Ramos (cell line): ENCODE data around the gene ACSF2.
"Not testable (repeated sequence)": the region's sequence is repeated elsewhere in the genome, so short reads cannot be mapped to it uniquely, and the experiment has no call there.

Experiments used
- in situ Hi-C: fragments of 300-500 bp; cut with MboI; formaldehyde crosslinking; loops from one replicate; pipeline ENCODE4 v1.14.3; 2022; ENCODE audit warnings: low sequenced_read_pairs; ENCODE audit not compliant: unreplicated experiment

Gene ACSF2

GRCh38 chr17:50425682-50426471, at the start of gene ACSF2:
Gene ACSF2, plus strand, starts transcription at chr17:50426218. Its CDS starts 44 bp downstream, at chr17:50426262.
- in situ Hi-C loops: no loop called here

DNA sequence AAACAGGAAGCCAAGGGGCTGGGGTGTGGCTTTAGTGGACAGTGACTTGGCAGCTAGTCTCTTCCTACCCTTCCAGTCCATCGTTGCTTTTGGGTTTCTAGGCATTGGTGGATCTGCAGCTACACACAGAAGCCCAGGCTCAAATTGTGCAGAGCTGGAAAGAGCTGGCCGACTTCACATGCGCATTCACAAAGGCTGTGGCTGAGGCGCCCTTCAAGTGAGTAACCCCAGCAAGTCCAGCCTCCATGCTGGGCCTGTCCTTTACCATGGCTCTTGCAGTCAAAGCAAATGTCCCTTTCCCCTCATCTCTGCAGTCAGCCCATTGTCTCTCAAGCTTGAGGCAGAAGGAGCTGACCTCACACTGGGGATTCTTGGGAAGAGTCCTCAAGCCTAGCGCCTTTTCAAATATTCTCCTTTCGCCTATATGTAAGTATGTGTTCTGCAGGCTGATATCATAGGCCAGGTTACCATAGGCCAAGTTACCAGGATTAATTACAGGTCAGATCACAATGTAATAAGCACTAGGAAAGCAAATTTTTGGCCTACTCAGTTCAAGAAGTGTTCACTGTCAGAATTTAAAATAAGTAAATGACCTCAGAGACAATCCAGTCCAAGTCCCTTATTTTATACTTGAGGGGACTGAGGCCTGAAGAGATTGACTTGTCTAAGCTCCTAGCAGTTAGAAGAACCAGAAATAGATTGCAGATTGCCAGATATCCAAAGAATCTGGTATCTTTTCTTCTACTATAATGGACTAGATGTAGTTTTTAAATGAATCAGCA, 46.5 kb upstream of the ACSF2 start:
- in situ Hi-C loops: no loop called here

- in situ Hi-C loops: no loop called here
Observed at GRCh38 chr17:50380369-50381259, 45.4 kb upstream of the ACSF2 start.

GRCh38 chr17:50381260-50381815, 44.7 kb upstream of the ACSF2 start:
- in situ Hi-C loops: no loop called here

DNA sequence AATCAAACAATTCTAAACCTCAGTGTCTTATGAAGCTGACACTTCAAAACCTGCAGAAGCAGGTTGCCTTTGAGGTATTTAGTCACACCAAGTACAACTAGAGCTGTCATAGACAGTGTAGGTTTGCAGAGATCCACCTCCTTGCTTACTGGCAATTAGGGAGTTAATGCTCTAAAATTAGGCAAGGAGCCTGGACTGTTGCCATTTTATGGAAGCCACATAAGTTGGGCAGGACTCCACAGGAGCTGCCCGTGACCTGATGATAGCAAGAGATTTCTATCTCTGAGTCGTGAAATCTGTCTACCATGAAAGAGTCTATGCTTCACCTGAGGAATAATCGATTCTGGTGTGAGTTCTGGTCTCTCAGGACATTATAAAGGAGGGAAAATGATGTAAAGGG, 44.1 kb upstream of the ACSF2 start:
- in situ Hi-C loops: no loop called here

DNA sequence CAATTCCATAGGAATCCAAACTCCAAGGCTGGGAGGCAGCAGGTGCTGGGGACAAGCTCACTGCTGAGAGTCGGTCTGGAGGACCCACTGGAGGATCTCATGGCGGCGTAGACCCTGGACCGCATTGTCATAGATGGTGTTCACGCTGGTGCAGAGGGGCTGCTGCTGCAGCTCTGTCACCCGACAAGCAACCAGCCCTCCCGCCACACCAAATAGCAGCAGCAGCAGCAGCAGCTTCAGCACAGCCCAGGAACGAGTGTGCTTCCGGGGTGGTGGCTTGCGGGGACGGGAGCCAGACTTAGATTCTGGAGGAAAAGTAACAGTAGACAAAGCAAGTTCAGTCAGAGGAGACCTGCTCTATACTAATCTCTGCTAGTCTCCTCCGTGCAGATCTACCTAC, 43.1 kb upstream of the ACSF2 start:
- in situ Hi-C loops: no loop called here

- in situ Hi-C loops: no loop called here
Observed at GRCh38 chr17:50386510-50386909, 39.5 kb upstream of the ACSF2 start.

DNA sequence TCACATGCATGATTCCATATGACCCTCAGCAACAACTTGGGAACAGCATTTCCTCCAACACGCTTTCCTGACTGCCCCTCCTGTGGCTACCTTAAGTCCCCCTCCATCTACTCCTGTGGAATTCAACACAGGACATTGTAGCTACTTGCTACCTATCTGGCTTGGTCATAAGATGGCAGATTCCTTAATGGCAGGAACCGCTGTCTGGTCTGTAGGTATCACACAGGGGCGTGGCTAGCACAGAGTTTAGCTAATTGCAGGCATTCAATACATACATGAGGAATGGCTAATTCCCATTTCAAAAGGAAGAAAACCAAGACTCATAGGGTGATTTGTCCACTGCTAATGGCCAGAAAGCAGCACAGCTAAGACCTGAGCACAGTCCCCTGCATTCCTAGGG, 37.3 kb upstream of the ACSF2 start:
- in situ Hi-C loops: no loop called here

DNA sequence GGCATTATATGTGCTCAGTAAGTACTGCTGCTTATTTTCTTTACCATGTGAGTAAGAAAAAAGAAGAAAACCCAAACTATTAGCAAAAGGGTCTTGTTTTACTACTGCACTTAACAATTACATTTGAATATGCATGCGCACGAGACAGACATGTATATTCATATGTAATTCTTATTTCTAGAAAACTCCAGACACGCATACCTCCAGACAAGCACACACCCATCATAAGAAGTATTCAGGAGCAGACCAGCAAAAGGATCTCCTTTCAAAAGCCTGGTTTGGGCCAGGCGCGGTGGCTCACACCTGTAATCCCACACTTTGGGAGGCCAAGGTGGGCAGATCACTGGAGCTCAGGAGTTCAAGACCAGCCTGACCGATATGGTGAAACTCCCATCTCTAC, 36.5 kb upstream of the ACSF2 start:
- in situ Hi-C loops: no loop called here

DNA sequence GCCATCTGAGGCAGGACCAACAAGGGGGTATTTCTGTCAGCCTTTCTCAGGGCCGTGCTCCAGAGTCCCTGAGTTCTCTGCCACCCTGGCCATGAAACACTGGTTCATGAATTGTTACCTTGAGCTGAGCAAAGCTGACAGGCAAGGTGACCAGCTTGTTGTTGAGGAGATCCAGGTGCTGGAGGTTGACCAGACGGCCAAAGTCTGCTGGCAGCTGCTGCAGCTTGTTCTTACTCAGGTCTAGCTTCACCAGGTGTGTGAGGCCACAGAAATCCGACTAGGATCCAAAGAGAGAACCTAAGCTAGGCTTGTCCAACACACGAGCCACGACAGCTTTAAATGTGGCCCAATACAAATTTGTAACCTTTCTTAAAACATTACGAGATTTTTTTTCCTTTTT, 33.4 kb upstream of the ACSF2 start:
- in situ Hi-C loops: no loop called here

DNA sequence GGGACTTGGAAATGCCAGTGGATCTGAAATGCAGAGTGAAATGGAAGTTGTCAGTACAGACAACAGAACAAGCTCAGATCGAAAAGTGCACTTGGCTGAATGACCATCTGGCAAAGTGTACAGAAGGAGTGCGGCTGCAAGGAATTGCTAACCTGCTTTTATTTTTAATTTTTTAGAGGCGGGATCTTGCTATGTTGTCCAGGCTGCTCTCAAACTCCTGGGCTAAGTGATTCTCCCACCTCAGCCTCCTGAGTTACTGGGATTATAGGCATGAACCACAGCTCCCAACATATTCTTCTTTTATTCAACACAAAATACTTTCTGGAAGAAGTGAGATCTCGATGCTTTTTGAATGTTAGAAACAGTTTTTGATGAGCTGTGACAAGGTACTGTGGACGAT, 32.3 kb upstream of the ACSF2 start:
- in situ Hi-C loops: no loop called here

- in situ Hi-C loops: no loop called here
Observed at GRCh38 chr17:50394711-50395110, 31.3 kb upstream of the ACSF2 start.

DNA sequence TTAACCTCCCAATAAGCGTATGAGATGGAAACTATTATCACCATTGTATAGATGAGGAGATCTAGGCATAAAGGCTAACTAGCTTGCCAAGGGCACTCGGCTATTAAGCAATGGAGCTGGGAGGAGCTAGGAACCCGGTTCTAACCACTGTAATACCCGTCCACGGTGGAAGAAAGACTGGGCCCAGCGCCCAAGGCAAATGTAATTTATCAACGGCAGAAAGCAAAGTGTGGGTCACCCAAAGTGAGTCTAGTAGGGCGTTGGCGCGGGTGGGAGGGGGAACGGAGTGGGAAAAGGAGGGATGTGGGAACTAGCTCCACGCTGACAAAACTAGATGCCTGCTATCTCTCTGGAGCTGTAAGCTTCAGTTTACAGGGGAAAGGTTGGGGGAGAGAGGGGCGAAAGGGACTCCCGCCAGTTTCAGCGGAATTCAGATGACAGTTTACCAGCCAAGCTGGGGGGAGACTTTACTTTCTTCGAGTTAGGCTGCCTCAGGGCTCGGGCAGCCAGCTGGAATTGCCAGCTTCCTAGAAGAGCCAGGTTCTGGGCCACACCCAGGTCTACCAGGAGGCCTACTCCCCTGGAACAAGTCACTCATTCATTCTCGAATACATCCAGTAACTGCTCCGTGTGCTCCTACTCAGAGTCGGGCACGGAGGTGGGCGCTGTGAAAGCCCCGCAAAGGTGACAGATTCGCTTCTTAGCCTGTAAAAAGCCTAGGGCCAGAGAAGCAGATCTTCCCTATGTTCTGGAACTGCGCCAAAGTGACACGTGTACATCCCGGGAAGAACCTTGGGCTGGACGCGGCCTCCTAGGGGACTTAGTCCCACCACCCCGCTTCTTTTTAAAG, 29.5 kb upstream of the ACSF2 start:
- in situ Hi-C loops: no loop called here

DNA sequence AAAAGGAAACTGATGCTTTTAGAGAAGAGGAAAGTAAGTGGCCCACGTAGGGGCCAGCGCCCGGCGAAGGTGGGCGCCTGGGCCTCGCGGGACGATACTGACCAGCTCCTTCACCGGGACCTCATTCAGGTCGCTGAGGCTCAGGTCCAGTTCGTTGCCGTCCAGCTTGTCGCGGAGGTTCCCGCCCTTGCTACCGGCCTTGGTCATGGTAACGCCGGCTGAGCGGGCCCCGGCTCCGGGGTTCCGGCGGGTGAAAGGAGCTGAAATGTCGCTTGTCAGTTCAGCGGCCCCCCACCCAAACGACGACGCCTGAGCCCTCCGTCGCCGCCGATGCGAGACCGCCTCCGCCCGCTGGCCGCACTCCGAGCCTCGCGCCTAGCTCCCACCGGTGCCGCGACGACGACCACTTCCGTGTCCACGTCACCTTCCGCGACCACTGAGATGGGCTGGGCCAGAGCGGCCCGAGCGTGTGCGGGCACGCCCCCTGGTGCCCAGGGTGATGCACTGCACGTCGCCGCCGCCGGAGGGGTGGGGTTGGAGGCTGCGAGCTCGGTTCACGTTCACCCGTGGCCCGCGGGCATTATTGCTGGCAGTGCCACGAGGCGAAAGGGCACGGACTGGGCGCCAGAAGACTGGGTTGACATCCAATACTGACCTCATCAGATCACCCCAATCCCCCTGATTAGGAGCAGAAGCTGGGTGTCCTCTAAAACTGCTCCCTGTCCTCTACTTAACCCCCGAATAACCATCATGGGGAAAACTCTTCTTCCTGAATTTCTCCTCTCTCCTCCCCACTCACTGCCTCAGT, 28.7 kb upstream of the ACSF2 start, which contains the start of gene LRRC59:
TSS of gene LRRC59 (minus strand) at position 413 of the 808 bp plus-strand sequence. CDS start at position 207, 206 bp downstream.
- in situ Hi-C loops: no loop called here

DNA sequence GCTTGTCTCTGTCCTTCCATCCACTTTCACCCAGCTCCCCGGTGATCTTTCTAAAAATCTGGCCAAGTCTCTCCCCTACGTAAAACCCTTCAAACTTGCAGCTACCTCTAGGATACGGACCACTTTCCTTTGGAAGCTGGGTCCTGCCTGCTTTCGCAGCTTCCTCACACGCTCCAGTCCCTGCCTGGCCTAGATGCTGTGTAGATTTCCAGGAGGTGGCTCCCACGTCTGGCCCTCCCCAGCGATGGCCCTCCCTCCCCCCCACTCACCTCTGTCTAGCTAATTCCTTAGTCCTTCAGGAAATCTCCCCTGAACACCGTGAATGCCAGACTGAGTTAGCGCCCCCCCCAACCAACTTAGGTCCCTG, 28.1 kb upstream of the ACSF2 start:
- in situ Hi-C loops: no loop called here

GRCh38 chr17:50398672-50399071, 27.3 kb upstream of the ACSF2 start:
- in situ Hi-C loops: not testable (repeated sequence)

DNA sequence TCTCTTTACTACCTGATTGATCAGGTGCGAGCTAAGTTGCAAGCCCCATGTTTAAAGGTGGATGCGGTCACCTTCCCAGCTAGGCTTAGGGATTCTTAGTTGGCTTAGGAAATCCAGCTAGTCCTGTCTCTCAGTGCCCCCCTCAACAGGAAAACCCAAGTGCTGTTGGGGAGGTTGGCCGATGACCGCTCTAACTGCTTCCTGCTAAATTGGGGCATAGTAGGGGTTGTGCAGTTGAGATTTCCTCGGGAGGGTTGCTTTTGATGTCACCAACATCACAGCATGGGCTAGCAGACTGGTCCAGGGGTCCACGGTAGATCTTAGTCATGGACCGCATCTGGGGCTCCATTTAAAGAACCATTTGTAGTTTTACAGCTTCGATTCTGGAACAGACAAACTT, 26.4 kb upstream of the ACSF2 start:
- in situ Hi-C loops: not testable (repeated sequence)

DNA sequence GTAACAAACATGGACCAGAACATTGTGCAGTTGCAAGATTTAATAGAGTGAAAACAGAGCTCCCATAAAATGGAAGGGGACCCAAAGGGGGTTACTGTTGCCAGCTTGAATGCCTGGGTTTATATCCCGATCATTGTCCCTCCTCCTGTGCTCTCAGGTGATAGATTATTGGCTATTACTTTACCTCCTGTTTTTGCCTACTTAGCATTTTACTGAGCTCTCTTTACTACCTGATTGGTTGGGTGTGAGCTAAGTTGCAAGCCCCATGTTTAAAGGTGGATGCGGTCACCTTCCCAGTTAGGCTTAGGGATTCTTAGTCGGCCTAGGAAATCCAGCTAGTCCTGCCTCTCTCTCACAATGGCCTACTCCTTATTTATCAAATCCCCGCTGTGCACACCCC, 20.7 kb upstream of the ACSF2 start:
- in situ Hi-C loops: not testable (repeated sequence)

DNA sequence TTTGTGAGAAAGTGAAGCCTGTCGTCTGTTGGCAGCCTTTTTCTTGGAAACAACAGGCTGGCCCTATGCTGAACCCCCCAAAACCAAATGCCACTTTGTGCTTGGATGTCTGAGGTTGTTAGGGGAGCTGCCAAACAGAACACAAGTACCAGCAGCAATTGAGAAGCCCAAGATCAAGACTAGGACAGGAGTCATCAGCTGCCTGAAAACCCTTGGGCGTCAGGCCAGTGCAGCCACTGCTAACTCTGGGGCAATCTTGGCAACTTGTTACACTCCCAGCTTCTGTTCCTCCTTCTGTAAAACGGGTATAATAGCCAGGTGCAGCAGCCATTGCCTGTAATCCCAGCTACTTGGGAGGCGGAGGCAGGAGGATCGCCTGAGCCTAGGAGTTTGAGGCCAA, 19.4 kb upstream of the ACSF2 start:
- in situ Hi-C loops: no loop called here
